Karpas-422 (cell line): ENCODE data around the gene PTTG1IP. TPM values are rescaled to one million over a fixed set of nuclear protein-coding genes. Genes with fewer than 3 reads are reported as not detected.

Experiments used
- DNase-seq: peaks from one replicate; pipeline ENCODE4 v3.0.0-alpha.2; 2015
- H2AFZ ChIP-seq: fragments of 200-600 bp; sonication (generic); 2 replicates; pipeline ENCODE4 v1.6.1; 2014; ENCODE audit warnings: antibody characterized with exemption, low read length, mixed read lengths
- H3K27ac ChIP-seq: fragments of 200-600 bp; sonication (generic); 2 replicates; pipeline ENCODE4 v1.5.1; 2014; ENCODE audit warnings: mild to moderate bottlenecking, low read length, moderate library complexity
- H3K27me3 ChIP-seq: fragments of 200-600 bp; sonication (generic); 2 replicates; pipeline ENCODE4 v1.6.1; 2014; ENCODE audit warnings: low read length, mixed read lengths
- H3K36me3 ChIP-seq: fragments of 200-600 bp; sonication (generic); 2 replicates; pipeline ENCODE4 v1.6.1; 2014; ENCODE audit warnings: low read length, mixed read lengths; ENCODE audit not compliant: insufficient read depth
- H3K4me1 ChIP-seq: fragments of 200-600 bp; sonication (generic); 2 replicates; pipeline ENCODE4 v1.6.1; 2014; ENCODE audit warnings: mild to moderate bottlenecking, low read length, mixed read lengths
- H3K4me2 ChIP-seq: fragments of 200-600 bp; sonication (generic); 2 replicates; pipeline ENCODE4 v1.6.1; 2014; ENCODE audit warnings: low read length, low read depth, mild to moderate bottlenecking; ENCODE audit not compliant: poor library complexity, severe bottlenecking
- H3K4me3 ChIP-seq: fragments of 200-600 bp; sonication (generic); 2 replicates; pipeline ENCODE4 v1.5.1; 2014; ENCODE audit warnings: mild to moderate bottlenecking, antibody characterized with exemption, low read length, mixed read lengths
- H3K79me2 ChIP-seq: fragments of 200-600 bp; sonication (generic); 2 replicates; pipeline ENCODE4 v1.6.1; 2014; ENCODE audit warnings: mild to moderate bottlenecking, low read length, mixed read lengths
- H3K9ac ChIP-seq: fragments of 200-600 bp; sonication (generic); 2 replicates; pipeline ENCODE4 v1.6.0; 2014; ENCODE audit warnings: low read length
- H3K9me2 ChIP-seq: fragments of 200-600 bp; sonication (generic), shearing (Covaris generic); replicated peaks from 2 replicates; pipeline ENCODE4 v1.6.0; 2014; ENCODE audit warnings: mild to moderate bottlenecking, low read length, moderate library complexity; ENCODE audit not compliant: insufficient read depth
- H3K9me3 ChIP-seq: fragments of 300-700, 200-600 bp; sonication (generic); 2 replicates; pipeline ENCODE4 v1.6.1; 2014; ENCODE audit warnings: low read length, mixed read lengths
- H4K20me1 ChIP-seq: fragments of 200-600 bp; sonication (generic); 2 replicates; pipeline ENCODE4 v1.6.1; 2014; ENCODE audit warnings: mild to moderate bottlenecking, antibody characterized with exemption, low read length, low read depth; ENCODE audit not compliant: insufficient read depth
- total RNA-seq: library from RNA; depleted of rRNA; stranded (reverse); fragments of >200 nt; shearing (Covaris generic); gene quantifications from 2 replicates; pipeline ENCODE4 v1.2.3, GENCODE V29; 2014; ENCODE audit warnings: low replicate concordance

PTTG1IP gene
- total RNA-seq, 1 experiment from 2014 or later, result 44.7 TPM

DNA sequence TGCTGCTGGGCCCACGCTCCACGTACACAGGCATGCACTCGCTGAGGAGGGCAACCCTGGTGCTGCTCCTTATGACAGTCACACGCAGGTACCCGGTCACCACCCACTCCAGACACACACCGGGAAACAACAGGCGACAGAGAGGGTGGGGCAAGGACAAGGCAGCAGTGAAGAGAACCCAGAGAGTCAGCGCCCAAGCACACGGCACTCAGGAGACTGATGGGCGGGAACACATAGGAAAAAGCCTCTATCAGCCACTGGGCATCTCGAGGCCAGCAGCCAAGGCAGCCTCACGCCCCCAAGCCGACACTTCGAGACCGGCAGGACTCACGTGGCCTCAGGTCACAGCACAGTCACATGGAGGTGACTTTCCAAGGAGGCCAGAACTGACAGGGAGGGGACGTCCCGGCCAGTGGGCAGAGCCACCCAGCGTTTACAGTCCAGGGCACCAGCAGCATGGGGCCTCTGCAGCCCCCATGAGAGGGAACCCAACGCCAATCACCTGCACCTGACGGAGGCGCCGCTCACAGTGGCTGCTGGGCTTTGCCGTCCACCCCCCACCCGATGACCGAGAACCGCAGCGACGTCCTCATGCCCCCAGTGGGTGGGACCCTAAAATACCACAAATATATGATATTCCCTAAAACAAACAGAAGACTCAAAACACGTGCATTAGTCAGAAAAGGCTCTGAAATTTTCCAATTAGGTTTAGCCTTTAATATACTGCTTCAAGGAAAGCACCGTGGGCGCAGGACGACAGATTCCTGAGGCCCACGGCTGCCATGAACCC is 19.7 kb downstream of the PTTG1IP start:
- Histone ChIP-seq H3K9me3 (no peaks in the 10 kb centered on the region), H3K36me3 (peaks cover 13% of the 10 kb centered on the region; the same call in 1 of the 2 replicates), H3K4me2 (no peak overlapping the region), H3K4me1 (no peaks in the 10 kb centered on the region), H3K9me2 (no peaks in the 10 kb centered on the region), H3K9ac (no peak overlapping the region), H3K79me2 (0 out of 2 replicates have a peak, but pooled peaks cover 9% of the 10 kb centered on the region), H3K27ac (no peak overlapping the region), H3K27me3 (no peaks in the 10 kb centered on the region), H4K20me1 (0 out of 2 replicates have a peak, but pooled peaks cover 6% of the 10 kb centered on the region), H2AFZ (no peak overlapping the region), H3K4me3 (no peak overlapping the region)
- no peak for DNase-seq

DNA sequence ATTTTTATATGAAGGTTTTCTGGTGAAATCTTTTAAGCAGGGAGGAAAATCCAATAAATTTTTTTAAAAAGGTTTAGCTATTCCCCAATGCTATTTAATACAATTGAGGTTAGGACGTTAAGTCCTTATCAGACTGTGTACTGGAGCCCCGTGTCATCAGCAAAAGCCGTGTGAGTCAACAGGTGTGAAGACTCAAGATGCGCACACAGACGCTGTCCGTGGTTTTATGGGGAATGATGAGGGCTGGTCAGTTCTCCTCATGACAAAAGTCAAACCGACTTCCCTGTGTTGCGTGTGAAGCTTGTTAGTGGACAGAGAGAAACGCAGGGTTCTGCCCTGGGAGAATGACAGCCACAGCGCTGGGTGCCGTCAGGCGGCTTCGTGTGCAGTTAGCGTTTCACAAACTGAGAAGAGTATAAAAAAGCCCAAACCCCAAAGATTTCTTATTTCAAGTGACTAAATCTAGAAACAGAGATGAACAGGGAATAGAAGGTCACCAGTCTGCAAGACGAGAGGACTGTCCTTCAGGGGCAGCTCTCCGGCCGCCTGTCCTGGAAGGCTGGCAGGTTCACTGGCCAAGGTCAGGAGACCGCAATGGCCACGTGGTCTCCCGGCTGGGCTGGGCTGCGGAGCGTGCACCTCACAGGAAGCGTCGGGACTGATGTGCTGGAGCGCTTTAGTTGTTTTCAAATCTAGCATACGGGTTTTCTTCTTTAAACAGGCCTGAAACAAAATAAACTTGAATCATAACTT is 22.4 kb downstream of the PTTG1IP start:
- Histone ChIP-seq H4K20me1 (0 out of 2 replicates have a peak, but pooled peaks cover 2% of the 10 kb centered on the region), H3K4me2 (no peak overlapping the region), H3K9me3 (no peaks in the 10 kb centered on the region), H3K9ac (no peak overlapping the region), H3K4me1 (no peaks in the 10 kb centered on the region), H3K79me2 (0 out of 2 replicates have a peak, but pooled peaks cover 5% of the 10 kb centered on the region), H3K36me3 (peaks cover 13% of the 10 kb centered on the region; the same call in 1 of the 2 replicates), H3K27me3 (no peaks in the 10 kb centered on the region), H3K9me2 (no peaks in the 10 kb centered on the region), H3K27ac (no peak overlapping the region), H3K4me3 (no peak overlapping the region), H2AFZ (no peak overlapping the region)
- DNase-seq, result no peak

DNA sequence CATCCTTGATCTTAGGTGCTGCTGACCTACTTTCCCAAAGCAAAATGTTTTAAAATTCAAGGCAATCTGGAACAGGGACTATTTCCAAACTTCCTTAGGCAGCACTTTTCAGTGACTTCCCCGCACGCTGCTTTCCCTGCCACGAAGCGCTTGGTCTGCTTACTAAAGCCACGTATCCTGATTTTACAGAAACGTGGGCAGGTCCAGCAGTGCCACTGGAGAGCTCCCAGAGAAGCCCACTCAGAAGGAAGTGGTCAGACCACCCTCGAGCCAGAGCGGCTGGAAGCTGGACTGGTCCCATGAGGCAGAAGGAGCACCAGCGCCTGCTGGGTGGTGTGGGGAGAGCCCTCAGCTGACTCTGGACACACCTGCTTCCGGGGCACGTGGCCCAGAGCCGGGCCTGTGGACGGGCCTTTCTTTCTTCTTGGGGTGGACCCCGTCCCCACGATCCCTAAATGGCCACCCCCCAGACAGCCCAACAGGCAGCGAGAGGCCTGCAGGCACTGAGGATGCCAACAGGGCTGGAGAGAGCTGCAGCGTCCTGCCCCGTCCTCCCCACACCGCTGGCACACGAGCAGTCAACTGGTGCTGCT is 23.2 kb downstream of the PTTG1IP start:
- H3K4me1 ChIP-seq, result no peaks in the 10 kb centered on the region
- 0 out of 2 replicates have a peak, but pooled peaks cover 5% of the 10 kb centered on the region for H3K79me2 ChIP-seq
- 0 out of 2 replicates have a peak, but pooled peaks cover 2% of the 10 kb centered on the region for H4K20me1 ChIP-seq
- no peaks in the 10 kb centered on the region for H3K9me3 ChIP-seq
- no peak overlapping the region for H3K4me2 ChIP-seq
- no peak overlapping the region for H3K4me3 ChIP-seq
- no peak overlapping the region for H3K9ac ChIP-seq
- no peak for DNase-seq
- no peaks in the 10 kb centered on the region for H3K27me3 ChIP-seq
- peaks cover 13% of the 10 kb centered on the region; the same call in 1 of the 2 replicates for H3K36me3 ChIP-seq
- H2AFZ ChIP-seq, result no peak overlapping the region
- H3K27ac ChIP-seq, result no peak overlapping the region
- H3K9me2 ChIP-seq, result no peaks in the 10 kb centered on the region

DNA sequence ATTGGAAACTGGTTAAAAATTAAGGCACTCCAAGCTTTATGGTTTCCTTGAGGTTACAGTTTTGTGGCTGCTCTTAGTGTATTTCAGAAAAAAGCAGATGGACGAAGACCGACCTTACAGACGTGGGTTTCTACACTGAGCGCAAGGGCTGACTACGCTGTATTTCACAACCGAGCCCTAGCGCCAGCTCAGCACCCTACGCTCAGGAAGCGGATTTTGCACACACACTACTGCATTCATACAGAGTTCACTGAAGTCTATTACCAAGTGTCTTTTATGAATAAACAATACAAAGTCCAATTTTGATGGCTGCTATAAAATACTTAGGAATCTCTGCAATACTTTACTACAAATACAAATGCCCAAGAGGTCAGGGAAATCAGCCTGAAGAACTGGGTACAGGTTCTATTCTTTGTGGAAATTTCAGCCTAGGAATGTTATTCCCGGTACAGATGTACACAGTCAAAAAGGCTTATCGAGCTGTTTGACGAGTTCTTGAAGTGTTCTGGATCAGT is 23.8 kb downstream of the PTTG1IP start:
- Histone ChIP-seq H3K4me1 (no peaks in the 10 kb centered on the region), H3K27ac (no peak overlapping the region), H3K9ac (no peak overlapping the region), H3K27me3 (no peaks in the 10 kb centered on the region), H4K20me1 (0 out of 2 replicates have a peak, but pooled peaks cover 2% of the 10 kb centered on the region), H2AFZ (no peak overlapping the region), H3K4me3 (no peak overlapping the region), H3K9me3 (no peaks in the 10 kb centered on the region), H3K9me2 (no peaks in the 10 kb centered on the region), H3K36me3 (peaks cover 13% of the 10 kb centered on the region; the same call in 1 of the 2 replicates), H3K79me2 (0 out of 2 replicates have a peak, but pooled peaks cover 5% of the 10 kb centered on the region), H3K4me2 (no peak overlapping the region)
- DNase-seq, result no peak

DNA sequence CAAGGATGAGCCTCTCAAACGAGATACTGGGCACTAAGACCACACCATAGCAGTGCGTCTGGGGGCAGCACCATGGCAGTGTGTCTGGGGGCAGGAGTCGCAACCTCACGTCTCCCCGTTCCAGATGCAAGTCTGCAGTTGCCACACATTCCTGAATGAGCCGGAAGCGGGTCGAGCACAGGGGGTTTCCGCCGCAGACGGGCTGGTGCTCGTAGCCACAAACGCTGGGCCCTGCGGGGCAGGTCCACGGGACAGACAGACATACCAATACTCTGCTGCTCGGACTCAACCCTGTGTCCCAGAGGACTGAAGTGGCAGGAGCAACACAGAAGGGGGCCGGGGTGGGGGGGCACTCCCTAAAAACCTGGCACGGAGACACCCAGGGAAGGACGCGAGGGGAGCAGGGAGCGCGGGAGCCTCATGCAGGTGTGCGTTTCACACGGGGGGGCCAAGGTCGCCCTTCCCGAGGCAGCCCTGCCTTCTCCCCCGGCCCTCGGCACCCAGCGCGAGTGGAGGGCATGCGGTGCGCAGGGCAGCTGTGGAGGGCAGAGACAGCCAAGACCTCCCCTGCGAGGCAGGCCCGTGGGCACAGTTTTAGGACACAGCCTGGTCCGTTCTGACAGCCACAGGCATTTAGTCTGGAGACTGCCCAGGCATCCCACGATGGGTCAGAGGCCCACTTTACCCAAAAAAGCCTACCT is 24.5 kb downstream of the PTTG1IP start:
- no peaks in the 10 kb centered on the region for H3K9me3 ChIP-seq
- no peak overlapping the region for H3K27ac ChIP-seq
- 0 out of 2 replicates have a peak, but pooled peaks cover 2% of the 10 kb centered on the region for H4K20me1 ChIP-seq
- H3K9me2 ChIP-seq, result no peaks in the 10 kb centered on the region
- 0 out of 2 replicates have a peak, but pooled peaks cover under 1% of the 10 kb centered on the region for H3K79me2 ChIP-seq
- no peak overlapping the region for H3K9ac ChIP-seq
- H3K4me2 ChIP-seq, result no peak overlapping the region
- no peak overlapping the region for H2AFZ ChIP-seq
- H3K4me3 ChIP-seq, result no peak overlapping the region
- DNase-seq, result no peak
- no peaks in the 10 kb centered on the region for H3K27me3 ChIP-seq
- no peaks in the 10 kb centered on the region for H3K4me1 ChIP-seq
- H3K36me3 ChIP-seq, result peaks cover 13% of the 10 kb centered on the region; the same call in 1 of the 2 replicates

DNA sequence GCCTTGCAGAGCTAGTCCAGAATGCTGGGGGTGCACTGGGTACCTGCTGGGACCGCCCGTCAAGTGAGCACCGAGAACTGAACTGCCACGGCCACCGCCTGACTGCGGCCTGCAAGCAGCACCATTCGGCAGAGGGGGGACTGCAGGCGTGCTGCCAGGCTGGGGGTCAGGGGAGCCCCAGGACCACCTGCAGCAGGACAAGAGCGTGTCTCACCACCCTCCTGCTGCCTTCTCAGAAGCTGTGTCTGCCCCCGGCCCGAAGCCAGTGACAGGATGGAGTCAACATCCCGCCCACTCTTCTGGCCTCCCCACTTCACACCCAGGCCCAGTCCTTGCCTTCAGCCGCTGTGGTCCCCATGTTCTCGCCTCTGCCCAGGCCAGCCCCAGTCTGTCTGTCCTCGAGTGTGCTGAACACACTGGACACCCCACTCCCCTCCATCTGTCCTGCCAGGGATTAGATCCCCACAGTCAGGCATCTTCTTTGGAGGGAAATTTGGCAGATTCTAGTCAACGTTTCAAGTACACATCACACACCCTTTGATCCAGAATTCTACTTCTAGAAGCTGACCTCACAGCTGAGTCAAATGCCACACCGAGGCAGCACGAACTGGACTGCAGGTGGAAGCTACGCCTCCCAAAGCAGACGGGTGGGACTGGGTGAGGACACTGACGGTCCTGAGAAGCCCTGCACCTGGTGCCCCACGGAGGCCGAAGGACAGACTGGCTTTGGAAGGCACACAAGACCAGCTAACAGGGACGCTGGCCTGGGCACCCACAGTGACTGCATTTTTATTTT is 26.0 kb downstream of the PTTG1IP start:
- no peaks in the 10 kb centered on the region for H3K4me1 ChIP-seq
- no peak for DNase-seq
- H3K36me3 ChIP-seq, result peaks cover 13% of the 10 kb centered on the region; the same call in 1 of the 2 replicates
- H3K9ac ChIP-seq, result no peak overlapping the region
- H3K4me3 ChIP-seq, result no peak overlapping the region
- no peak overlapping the region for H3K27ac ChIP-seq
- H3K4me2 ChIP-seq, result no peak overlapping the region
- no peaks in the 10 kb centered on the region for H3K9me3 ChIP-seq
- H3K27me3 ChIP-seq, result no peaks in the 10 kb centered on the region
- H3K79me2 ChIP-seq, result no peaks in the 10 kb centered on the region
- H4K20me1 ChIP-seq, result no peaks in the 10 kb centered on the region
- no peaks in the 10 kb centered on the region for H3K9me2 ChIP-seq
- H2AFZ ChIP-seq, result no peak overlapping the region
